ENCODE results near the gene NQO2. TPM values are rescaled to one million over a fixed set of nuclear protein-coding genes. Genes with fewer than 3 reads are reported as not detected.

Gene NQO2
- total RNA-seq, 1 experiment from 2014 or later = 82.9 TPM

DNA sequence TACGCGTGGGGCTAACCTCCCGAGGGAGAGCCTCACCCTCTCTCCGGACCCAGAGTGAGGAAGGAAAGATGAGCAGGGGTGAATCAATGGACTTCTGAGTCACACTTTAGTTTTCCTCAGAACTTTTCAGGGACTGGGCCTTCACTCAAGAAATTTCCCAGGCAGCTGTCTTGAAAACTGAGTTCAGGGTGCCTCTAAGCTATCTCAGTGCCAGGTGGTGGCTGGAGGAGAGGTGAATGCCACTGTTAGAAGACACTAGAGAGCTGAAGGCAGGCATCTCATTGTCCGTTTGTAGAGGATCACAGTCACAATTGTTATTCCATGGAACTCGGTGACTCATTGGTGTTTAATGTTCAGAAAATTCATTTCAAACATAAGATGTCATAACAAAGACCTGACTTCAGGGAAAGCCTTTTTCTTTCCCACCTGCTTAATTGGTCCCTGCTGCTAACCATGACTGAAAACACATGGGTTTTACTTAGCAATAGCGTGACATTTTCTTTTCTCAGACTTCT, 23.1 kb upstream of the NQO2 start:
- no TSS peak for BruUV-seq (replicated peaks)
- ChIA-PET CTCF (interaction anchor here (1.6 to 2.4 kb wide), 3 partner anchors 11 to 24 kb away, joined by 4 to 14 read pairs (median 5); no protein-coding TSS in a partner anchor), POLR2A (interaction anchor here (1.0 to 2.3 kb wide), 2 partner anchors 10 to 12 kb away, joined by 5 to 7 read pairs; no protein-coding TSS in a partner anchor), RAD21 (ENCODE audit: low non-redundant PET in 1 of 2, low total read pairs in 2 of 2, uncharacterized antibody in 2 of 2, unreplicated experiment in 2 of 2) (no interaction called here)
- DNase-seq (ENCODE audit: low read depth, low spot score) = no peak
- intact Hi-C loops (cut with micrococcal nuclease) = no loop called here
- ATAC-seq = peak; percentile 48
- Histone ChIP-seq H3K9ac (ENCODE audit: low read length) (peak overlapping the region; percentile 51), H3K9me2 (ENCODE audit: insufficient read depth) (no peaks in the 10 kb centered on the region), H3K79me2 (ENCODE audit: insufficient read depth, low read length) (no peaks in the 10 kb centered on the region), H3K36me3 (ENCODE audit: control insufficient read depth in 1 of 2, insufficient read depth in 2 of 2, low read length in 2 of 2) (no peaks in the 10 kb centered on the region), H3K9me3 (ENCODE audit: control insufficient read depth in 1 of 2, insufficient read depth in 1 of 2, low read depth in 1 of 2, low read length in 2 of 2) (no peaks in the 10 kb centered on the region), H2AFZ (ENCODE audit: low read depth, low read length, poor library complexity, severe bottlenecking) (peak overlapping the region; percentile 89), H3K4me2 (ENCODE audit: low read length) (peak overlapping the region; percentile 65), H3K27ac (ENCODE audit: low read depth, low read length) (peak overlapping the region; percentile 37; the same call in 1 of the 2 replicates), H3K27me3 (ENCODE audit: insufficient read depth, low read length) (no peaks in the 10 kb centered on the region), H3K4me3 (replicated peaks in 1 of 2; ENCODE audit: low read depth in 1 of 2, low read length in 2 of 2) (peak overlapping the region in 1 of 2 experiments; percentile 22; a peak in 2 of 4 replicates), H4K20me1 (ENCODE audit: insufficient read depth) (no peaks in the 10 kb centered on the region), H3K4me1 (ENCODE audit: control insufficient read depth in 1 of 2, insufficient read depth in 2 of 2, low read length in 2 of 2) (peaks cover 33 to 67% of the 10 kb centered on the region in 2 experiments)
- TF ChIP-seq, protein P1, sequence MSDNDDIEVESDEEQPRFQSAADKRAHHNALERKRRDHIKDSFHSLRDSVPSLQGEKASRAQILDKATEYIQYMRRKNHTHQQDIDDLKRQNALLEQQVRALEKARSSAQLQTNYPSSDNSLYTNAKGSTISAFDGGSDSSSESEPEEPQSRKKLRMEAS (IDR thresholded peaks at IDR 0.05) = peak; percentile 49
- TF ChIP-seq JUND (IDR thresholded peaks at IDR 0.05) (peak; percentile 67), CEBPB (IDR thresholded peaks at IDR 0.05; ENCODE audit: low read depth) (peak; percentile 56; the same call in 1 of the 2 replicates), SP1 (IDR thresholded peaks at IDR 0.05; ENCODE audit: low read depth) (peak; percentile 42; the same call in 1 of the 2 replicates), FOSL1 (IDR thresholded peaks at IDR 0.05; ENCODE audit: low read depth) (peak; percentile 85), SIN3A (IDR thresholded peaks at IDR 0.05; ENCODE audit: low read depth) (peak; percentile 32; the same call in 1 of the 2 replicates), CBX3 (IDR thresholded peaks at IDR 0.05; ENCODE audit: low read depth) (0 out of 2 replicates have a peak, but pooled peaks have one; percentile 48), RAD21 (IDR thresholded peaks at IDR 0.05; ENCODE audit: low read depth) (no peak)
- TF ChIP-seq, protein P2, sequence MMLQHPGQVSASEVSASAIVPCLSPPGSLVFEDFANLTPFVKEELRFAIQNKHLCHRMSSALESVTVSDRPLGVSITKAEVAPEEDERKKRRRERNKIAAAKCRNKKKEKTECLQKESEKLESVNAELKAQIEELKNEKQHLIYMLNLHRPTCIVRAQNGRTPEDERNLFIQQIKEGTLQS (IDR thresholded peaks at IDR 0.05) = no peak

DNA sequence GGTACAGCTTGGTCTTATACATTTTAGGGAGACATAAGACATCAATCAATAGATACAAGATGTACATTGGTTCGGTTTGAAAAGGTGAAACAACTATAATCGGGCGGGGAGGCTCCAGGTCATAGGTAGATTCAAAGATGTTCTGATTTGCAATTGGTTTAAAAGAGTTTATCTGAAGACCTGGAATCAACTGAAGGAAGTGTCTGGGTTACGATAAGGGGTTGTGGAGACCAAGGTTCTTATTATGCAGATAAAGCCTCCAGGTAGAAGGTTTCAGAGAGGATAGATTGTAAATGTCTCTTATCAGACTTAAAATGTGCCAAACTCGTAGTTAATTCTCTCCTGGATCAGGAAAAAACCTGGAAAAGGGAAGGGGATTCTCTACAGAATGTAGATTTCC, 22.4 kb upstream of the NQO2 start:
- RAD21 ChIA-PET (ENCODE audit: low non-redundant PET in 1 of 2, low total read pairs in 2 of 2, uncharacterized antibody in 2 of 2, unreplicated experiment in 2 of 2) = no interaction called here
- BruUV-seq (replicated peaks) = no TSS peak
- ATAC-seq (no peak), DNase-seq (ENCODE audit: low read depth, low spot score) (no peak)
- intact Hi-C loops (cut with micrococcal nuclease) = no loop called here
- Histone ChIP-seq H2AFZ (ENCODE audit: low read depth, low read length, poor library complexity, severe bottlenecking) (peak overlapping the region; percentile 89), H3K9me3 (ENCODE audit: control insufficient read depth in 1 of 2, insufficient read depth in 1 of 2, low read depth in 1 of 2, low read length in 2 of 2) (no peaks in the 10 kb centered on the region), H3K4me2 (ENCODE audit: low read length) (peak overlapping the region; percentile 65), H3K27ac (ENCODE audit: low read depth, low read length) (no peak overlapping the region), H3K4me1 (ENCODE audit: control insufficient read depth in 1 of 2, insufficient read depth in 2 of 2, low read length in 2 of 2) (peaks cover 31 to 67% of the 10 kb centered on the region in 2 experiments), H3K9ac (ENCODE audit: low read length) (peak overlapping the region; percentile 51), H3K9me2 (ENCODE audit: insufficient read depth) (no peaks in the 10 kb centered on the region), H3K79me2 (ENCODE audit: insufficient read depth, low read length) (no peaks in the 10 kb centered on the region), H4K20me1 (ENCODE audit: insufficient read depth) (no peaks in the 10 kb centered on the region), H3K36me3 (ENCODE audit: control insufficient read depth in 1 of 2, insufficient read depth in 2 of 2, low read length in 2 of 2) (no peaks in the 10 kb centered on the region), H3K27me3 (ENCODE audit: insufficient read depth, low read length) (no peaks in the 10 kb centered on the region), H3K4me3 (replicated peaks in 1 of 2; ENCODE audit: low read depth in 1 of 2, low read length in 2 of 2) (no peak overlapping the region)
- POLR2A ChIA-PET = interaction anchor here (1.0 to 1.6 kb wide), 2 partner anchors 9 to 12 kb away, joined by 7 to 8 read pairs; no protein-coding TSS in a partner anchor
- CTCF ChIA-PET = interaction anchor here (1.3 to 2.4 kb wide), 2 partner anchors 12 to 25 kb away, joined by 4 to 14 read pairs; no protein-coding TSS in a partner anchor
- no peak for TF ChIP-seq JUND (IDR thresholded peaks at IDR 0.05)
- no peak for TF ChIP-seq POLR2A (IDR thresholded peaks at IDR 0.05; ENCODE audit: borderline replicate concordance, extremely low read depth, insufficient read depth, insufficient read length)
- TF ChIP-seq, protein P3, sequence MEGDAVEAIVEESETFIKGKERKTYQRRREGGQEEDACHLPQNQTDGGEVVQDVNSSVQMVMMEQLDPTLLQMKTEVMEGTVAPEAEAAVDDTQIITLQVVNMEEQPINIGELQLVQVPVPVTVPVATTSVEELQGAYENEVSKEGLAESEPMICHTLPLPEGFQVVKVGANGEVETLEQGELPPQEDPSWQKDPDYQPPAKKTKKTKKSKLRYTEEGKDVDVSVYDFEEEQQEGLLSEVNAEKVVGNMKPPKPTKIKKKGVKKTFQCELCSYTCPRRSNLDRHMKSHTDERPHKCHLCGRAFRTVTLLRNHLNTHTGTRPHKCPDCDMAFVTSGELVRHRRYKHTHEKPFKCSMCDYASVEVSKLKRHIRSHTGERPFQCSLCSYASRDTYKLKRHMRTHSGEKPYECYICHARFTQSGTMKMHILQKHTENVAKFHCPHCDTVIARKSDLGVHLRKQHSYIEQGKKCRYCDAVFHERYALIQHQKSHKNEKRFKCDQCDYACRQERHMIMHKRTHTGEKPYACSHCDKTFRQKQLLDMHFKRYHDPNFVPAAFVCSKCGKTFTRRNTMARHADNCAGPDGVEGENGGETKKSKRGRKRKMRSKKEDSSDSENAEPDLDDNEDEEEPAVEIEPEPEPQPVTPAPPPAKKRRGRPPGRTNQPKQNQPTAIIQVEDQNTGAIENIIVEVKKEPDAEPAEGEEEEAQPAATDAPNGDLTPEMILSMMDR (IDR thresholded peaks at IDR 0.05 in 2 of 3, conservative IDR thresholded peaks at IDR 0.05 in 1 of 3; ENCODE audit: borderline replicate concordance in 1 of 3, insufficient read depth in 1 of 3, low read depth in 2 of 3, low read length in 2 of 3) = no peak
- TF ChIP-seq YY1 (IDR thresholded peaks at IDR 0.05; ENCODE audit: extremely low read depth, insufficient replicate concordance, low read depth, low read length) = no peak
- no peak for TF ChIP-seq CEBPB (IDR thresholded peaks at IDR 0.05; ENCODE audit: low read depth)
- TF ChIP-seq, protein P1 (IDR thresholded peaks at IDR 0.05) = no peak
- TF ChIP-seq RAD21 (IDR thresholded peaks at IDR 0.05; ENCODE audit: low read depth) = no peak
- TF ChIP-seq SIN3A (IDR thresholded peaks at IDR 0.05; ENCODE audit: low read depth) = no peak
- TF ChIP-seq ZNF274 (IDR thresholded peaks at IDR 0.05; ENCODE audit: low read depth, low read length) = no peak
